HPDE6-E6E7 (cell line): ENCODE results near the gene FXN.
"Not testable (repeated sequence)": the region's sequence is repeated elsewhere in the genome, so short reads cannot be mapped to it uniquely, and the experiment has no call there.

Experiments
- DNase-seq: peaks from one replicate; pipeline ENCODE4 v3.0.0; 2011; ENCODE audit warnings: missing footprints; ENCODE audit errors: extremely low spot score

FXN gene

GRCh38 chr9:69103348-69103996, 67.9 kb downstream of the FXN start:
- not testable (repeated sequence) for DNase-seq

DNA sequence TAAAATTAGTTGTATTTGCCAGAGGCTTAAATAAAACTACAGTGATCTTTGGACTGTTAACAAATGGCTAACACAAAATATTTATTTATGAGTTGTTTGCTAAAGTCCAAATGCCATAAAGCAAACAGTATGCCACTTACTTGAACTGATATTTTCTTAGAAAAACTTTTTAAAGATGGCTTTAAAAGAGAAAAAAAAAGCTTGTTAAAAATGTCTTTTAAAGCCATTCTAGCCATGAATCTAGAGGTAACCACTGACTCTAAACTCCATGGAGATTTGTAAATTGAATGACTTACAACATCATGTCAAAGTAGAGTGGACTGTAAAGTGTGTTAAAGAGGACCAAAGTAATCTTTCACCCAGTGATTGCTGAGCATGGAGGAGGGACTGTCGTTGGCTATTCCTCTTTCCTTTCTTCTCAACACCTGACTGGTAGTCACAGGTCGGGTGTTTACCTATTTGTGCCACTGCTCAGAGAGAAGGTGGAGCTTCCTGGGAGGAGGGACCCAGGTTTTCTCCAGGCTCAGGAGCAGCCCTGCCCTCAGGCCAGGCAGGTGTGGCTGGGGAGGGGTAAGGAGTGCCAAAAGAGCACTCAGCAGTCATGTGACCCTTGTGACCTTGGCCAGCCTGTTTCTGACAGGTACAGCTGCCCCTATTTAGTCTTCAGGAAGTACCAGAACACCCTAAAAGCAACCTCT, 69.4 kb downstream of the FXN start:
- peak; percentile 84 for DNase-seq

DNA sequence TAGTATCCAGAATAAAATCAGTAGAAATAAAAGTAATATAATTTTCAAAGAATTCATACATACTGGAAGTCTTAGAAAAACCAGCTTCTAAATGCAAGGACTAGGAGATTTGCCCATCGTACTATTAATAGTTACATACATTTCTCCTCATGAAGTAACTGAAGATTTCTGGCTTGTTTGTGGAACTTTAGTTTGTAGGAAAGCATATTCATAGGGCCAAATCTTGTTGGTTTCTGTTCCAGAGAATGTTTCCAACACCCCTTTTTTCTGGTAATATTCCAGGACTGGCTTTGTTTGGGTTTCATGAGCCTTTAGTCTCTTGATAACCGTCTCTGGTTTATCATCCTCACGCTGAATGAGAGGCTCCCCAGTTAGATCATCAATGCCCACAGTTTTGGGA, 72.2 kb downstream of the FXN start:
- DNase-seq = no peak

- DNase-seq = not testable (repeated sequence)
Measured at GRCh38 chr9:69108706-69109105, 73.2 kb downstream of the FXN start.

GRCh38 chr9:69109152-69109551, 73.6 kb downstream of the FXN start:
- DNase-seq = no peak

DNA sequence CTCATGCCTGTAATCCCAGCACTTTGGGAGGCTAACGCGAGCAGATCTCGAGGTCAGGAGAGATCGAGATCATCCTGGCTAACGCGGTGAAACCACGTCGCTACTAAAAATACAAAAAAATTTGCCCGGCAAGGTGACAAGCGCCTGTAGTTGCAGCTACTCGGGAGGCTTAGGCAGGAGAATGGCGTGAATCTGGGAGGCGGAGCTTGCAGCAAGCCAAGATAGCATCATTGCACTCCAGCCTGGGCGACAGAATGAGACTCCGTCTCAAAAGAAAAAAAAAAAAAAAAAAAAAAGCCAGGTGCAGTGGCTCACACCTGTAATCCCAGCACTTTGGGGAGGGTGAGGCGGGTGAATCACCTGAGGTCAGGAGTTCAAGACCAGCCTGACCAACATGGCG, 77.1 kb downstream of the FXN start:
- not testable (repeated sequence) for DNase-seq

DNA sequence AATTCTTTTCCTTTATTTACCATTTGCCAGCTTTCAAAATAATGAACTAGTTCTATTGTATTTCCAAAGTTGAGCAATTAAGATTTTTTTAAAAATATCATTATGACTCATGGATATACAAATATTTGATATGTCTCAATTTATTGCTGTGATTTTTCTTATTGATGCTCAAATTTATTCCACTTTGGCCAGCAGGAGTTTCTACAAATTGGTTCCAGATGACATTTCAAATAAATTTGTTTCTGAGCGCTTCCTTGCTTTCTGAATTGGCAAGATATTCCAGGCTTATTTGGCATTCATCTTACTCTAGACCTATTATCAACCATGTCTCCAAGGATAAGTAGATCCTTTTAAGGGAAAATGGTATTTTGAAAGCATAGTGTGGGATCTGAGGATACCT, 80.1 kb downstream of the FXN start:
- no peak for DNase-seq

- no peak for DNase-seq
Measured at GRCh38 chr9:69118656-69119055, 83.1 kb downstream of the FXN start.

DNA sequence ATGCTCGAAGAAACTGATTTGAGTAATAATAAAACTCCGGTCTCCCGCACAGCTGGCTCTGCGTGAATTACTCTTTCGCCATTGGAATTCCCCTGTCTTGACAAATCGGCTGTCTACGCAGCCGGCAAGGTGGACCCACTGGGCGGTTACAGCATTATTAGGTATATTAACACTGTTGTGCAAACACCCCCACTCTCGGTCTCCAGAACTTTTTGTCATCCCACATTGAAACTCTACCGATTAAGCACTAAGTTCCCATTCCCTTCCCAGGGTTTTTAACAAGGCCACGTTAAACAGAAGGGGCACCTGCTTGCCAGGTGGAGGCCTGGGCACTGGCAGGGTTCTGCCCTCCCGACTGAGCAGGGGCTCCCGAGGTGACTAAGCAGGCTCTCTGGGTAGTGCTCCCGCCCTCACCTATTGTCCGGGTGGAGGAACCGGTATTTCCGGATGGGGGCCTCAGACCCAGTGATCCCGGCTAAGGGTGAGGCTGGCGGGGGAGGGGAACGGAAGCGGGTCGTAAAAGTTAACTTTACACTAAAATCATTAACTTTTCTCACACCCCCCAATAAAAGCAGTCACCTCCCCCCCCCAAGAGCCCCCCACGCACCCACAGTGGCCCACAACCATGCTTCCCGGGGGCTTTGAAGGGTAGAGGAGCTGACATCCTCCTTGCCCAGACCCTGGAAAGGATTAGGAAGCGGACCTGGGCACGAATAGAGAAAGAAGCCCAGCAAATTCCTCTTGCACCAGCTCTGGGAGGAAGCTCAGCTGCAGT, 85.0 kb downstream of the FXN start:
- peak; percentile 99 for DNase-seq

- DNase-seq = no peak
Measured at GRCh38 chr9:69121155-69122081, 85.9 kb downstream of the FXN start.

DNA sequence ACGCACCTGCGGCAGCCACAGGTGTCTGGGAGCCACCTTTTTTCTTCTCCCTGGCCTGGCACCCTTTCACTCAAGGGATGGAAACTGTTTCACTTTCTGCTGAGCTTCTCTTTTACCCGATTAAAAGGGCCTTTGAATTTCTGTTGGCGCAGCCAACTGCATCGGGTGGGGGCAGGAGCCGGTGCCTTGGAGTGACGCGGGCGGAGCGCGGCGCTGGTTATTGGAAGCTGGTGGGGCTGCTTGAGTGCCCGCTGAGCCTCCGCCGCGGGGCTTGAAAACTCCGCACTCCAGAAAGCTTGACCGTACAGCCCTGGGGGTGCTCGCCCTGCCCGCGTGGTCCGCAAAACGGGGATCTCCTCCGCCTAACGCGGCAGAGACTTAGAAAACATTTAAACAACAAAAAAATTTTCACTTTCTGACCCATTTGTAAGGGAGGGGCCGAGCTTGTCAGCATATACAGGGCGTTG, 86.6 kb downstream of the FXN start:
- no peak for DNase-seq

GRCh38 chr9:69122549-69123141, 87.1 kb downstream of the FXN start:
- DNase-seq = no peak

GRCh38 chr9:69130456-69131441, 95.2 kb downstream of the FXN start:
- DNase-seq = no peak

GRCh38 chr9:69131682-69132081, 96.1 kb downstream of the FXN start:
- peak; percentile 51 for DNase-seq

GRCh38 chr9:69132361-69132760, 96.8 kb downstream of the FXN start:
- no peak for DNase-seq

- no peak for DNase-seq
Measured at GRCh38 chr9:69134412-69134811, 98.9 kb downstream of the FXN start.

DNA sequence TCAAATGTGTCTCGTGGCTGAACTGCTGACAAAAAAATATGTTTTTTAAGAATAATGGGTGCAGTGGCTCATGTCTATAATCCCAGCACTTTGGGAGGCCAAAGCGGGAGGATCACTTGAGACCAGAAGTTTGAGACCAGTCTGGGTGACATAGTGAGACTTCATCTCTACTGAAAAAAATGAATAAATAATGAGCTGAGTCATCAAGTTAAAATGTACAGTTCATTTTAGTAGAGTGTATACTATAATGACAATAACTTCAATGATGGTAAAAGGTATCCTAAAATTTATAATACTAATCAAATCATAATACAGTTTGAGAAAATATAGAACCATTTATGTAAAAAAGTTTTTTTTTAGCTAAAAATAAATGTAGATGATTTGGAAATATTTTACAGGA, 100.6 kb downstream of the FXN start:
- no peak for DNase-seq

DNA sequence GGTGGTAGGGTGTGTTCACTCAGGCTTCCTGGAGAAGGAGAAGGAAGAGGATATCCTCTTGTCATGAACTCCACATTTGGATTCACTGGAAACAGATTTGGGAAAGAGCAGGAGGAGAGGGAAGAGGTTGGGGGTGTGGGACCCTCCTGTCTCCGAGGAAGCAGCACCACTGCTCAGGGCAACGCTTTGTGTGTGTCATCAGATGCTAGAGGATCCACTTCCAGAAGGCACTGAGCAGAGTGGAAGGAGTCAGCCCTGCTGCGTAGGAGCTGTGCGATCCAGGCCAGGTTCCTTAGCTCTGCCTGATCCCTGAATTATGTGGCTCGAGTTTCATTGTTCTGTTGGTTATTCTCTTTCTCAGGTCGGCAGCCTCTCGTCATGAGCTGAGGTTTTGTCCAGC, 101.2 kb downstream of the FXN start:
- no peak for DNase-seq

GRCh38 chr9:69137311-69137710, 101.8 kb downstream of the FXN start:
- DNase-seq = no peak

DNA sequence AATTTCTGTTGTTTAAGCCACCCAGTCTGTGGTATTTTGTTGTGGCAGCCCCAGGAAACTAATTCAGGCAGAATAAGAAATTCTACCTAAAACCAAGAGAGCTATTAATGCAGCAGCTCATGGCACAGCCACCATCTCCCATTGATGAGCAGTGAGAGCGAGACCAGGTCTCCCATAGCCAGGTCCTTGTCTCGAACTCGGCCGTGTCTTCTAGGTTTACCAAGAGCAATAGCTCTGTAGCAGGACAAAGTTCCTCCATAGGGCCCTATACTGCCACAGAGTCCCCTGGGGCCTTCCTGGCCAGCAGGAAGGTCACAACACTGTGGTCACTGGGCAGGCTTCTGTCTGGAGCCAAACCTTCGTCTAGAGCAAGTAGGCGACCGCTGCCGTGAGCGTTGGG, 104.0 kb downstream of the FXN start:
- DNase-seq = no peak
